Liver (tissue), 9 donors: ENCODE results near the gene LRRC27. TPM values are rescaled to one million over a fixed set of nuclear protein-coding genes. Genes with fewer than 3 reads are reported as not detected.

Experiments
- DNase-seq: peaks from one replicate; pipeline ENCODE4 v3.0.0-alpha.2; 2017; ENCODE audit warnings: low spot score
- H3K27ac ChIP-seq, 2 donors: one replicate each; pipeline ENCODE4 v1.7.0; 2013; ENCODE audit warnings: inconsistent platforms in 2 of 2, low read length in 2 of 2, control low read depth in 1 of 2, low read depth in 1 of 2, mild to moderate bottlenecking in 1 of 2
- H3K27me3 ChIP-seq, 4 donors: one replicate each; pipeline versions ENCODE4 v1.6.1 to v1.7.0; 2013; ENCODE audit warnings: low read length in 3 of 4, inconsistent platforms in 1 of 4, mild to moderate bottlenecking in 1 of 4, moderate library complexity in 1 of 4; ENCODE audit not compliant: control insufficient read depth in 4 of 4, insufficient read depth in 4 of 4
- H3K36me3 ChIP-seq, 4 donors: one replicate each; pipeline versions ENCODE4 v1.6.1 to v1.7.0; 2013; ENCODE audit warnings: low read length in 3 of 4, mild to moderate bottlenecking in 3 of 4, low read depth in 1 of 4, moderate library complexity in 1 of 4; ENCODE audit not compliant: control insufficient read depth in 4 of 4, insufficient read depth in 3 of 4
- H3K4me1 ChIP-seq, 4 donors: one replicate each; pipeline versions ENCODE4 v1.6.1 to v1.7.0; 2013; ENCODE audit warnings: low read length in 3 of 4, mild to moderate bottlenecking in 3 of 4, moderate library complexity in 1 of 4; ENCODE audit not compliant: control insufficient read depth in 4 of 4, insufficient read depth in 4 of 4
- H3K4me3 ChIP-seq, 3 donors: one replicate each; pipeline versions ENCODE4 v1.6.1 to v1.7.0; 2013; ENCODE audit warnings: low read length in 3 of 3, control low read depth in 1 of 3, low read depth in 1 of 3, mild to moderate bottlenecking in 1 of 3
- H3K9ac ChIP-seq, 2 donors: one replicate each; pipeline ENCODE4 v1.7.0; 2013; ENCODE audit warnings: low read length in 2 of 2, mild to moderate bottlenecking in 2 of 2, moderate library complexity in 2 of 2, control low read depth in 1 of 2, low read depth in 1 of 2
- H3K9me3 ChIP-seq, 4 donors: one replicate each; pipeline versions ENCODE4 v1.6.1 to v1.7.0; 2013; ENCODE audit warnings: low read length in 3 of 4; ENCODE audit not compliant: control insufficient read depth in 4 of 4
- ATF3 ChIP-seq: IDR thresholded peaks from 2 replicates; pipeline ENCODE4 v1.6.1; 2016; ENCODE audit warnings: antibody characterized with exemption
- EGR1 ChIP-seq, 2 donors: IDR thresholded peaks; 2 replicates each; pipeline ENCODE4 v1.6.1; 2016 to 2018; ENCODE audit warnings: antibody characterized with exemption in 2 of 2, low read depth in 2 of 2
- FOXA1 ChIP-seq: IDR thresholded peaks from 2 replicates; pipeline ENCODE4 v1.6.1; 2016; ENCODE audit warnings: antibody characterized with exemption
- FOXA2 ChIP-seq: IDR thresholded peaks from 2 replicates; pipeline ENCODE4 v1.6.1; 2016; ENCODE audit warnings: antibody characterized with exemption
- GABPA ChIP-seq, 2 donors: IDR thresholded peaks in 1 of 2; conservative IDR thresholded peaks in 1 of 2; 2 replicates each; pipeline ENCODE4 v1.6.1; 2016; ENCODE audit warnings: antibody characterized with exemption in 2 of 2, mild to moderate bottlenecking in 1 of 2, moderate library complexity in 1 of 2
- HNF4G ChIP-seq: IDR thresholded peaks from 2 replicates; pipeline ENCODE4 v1.6.1; 2016; ENCODE audit warnings: antibody characterized with exemption
- JUND ChIP-seq, 2 donors: IDR thresholded peaks; 2 replicates each; pipeline ENCODE4 v1.6.1; 2016; ENCODE audit warnings: antibody characterized with exemption in 2 of 2
- MAX ChIP-seq: IDR thresholded peaks from 2 replicates; pipeline ENCODE4 v1.6.1; 2016; ENCODE audit warnings: antibody characterized with exemption
- REST ChIP-seq: IDR thresholded peaks from 2 replicates; pipeline ENCODE4 v1.6.1; 2016; ENCODE audit warnings: antibody characterized with exemption, mild to moderate bottlenecking
- RXRA ChIP-seq, 2 donors: IDR thresholded peaks; 2 replicates each; pipeline ENCODE4 v1.6.1; 2017 to 2018; ENCODE audit warnings: antibody characterized with exemption in 2 of 2, mild to moderate bottlenecking in 1 of 2
- SP1 ChIP-seq: IDR thresholded peaks from 2 replicates; pipeline ENCODE4 v1.6.1; 2018; ENCODE audit warnings: antibody characterized with exemption, mild to moderate bottlenecking
- YY1 ChIP-seq: IDR thresholded peaks from 2 replicates; pipeline ENCODE4 v1.6.1; 2016; ENCODE audit warnings: antibody characterized with exemption, mild to moderate bottlenecking
- ZBTB33 ChIP-seq: IDR thresholded peaks from 2 replicates; pipeline ENCODE4 v1.6.1; 2016; ENCODE audit warnings: antibody characterized with exemption
- WGBS: extraction: QIAGEN DNeasy Blood & Tissue Kit; methylation state at CpG from one replicate; pipeline ENCODE4 v1.1.7; 2013; 5-methylcytosine and 5-hydroxymethylcytosine counted together
- polyA plus RNA-seq, 2 donors: library from polyadenylated mRNA; stranded (reverse) in 1 of 2; unstranded in 1 of 2; fragments of 200-250 nt in 1 of 2; fragments of >200 nt in 1 of 2; fragmentation: Nextera tagmentation in 1 of 2; extraction: Ambion mirVana in 1 of 2; gene quantifications; one replicate each; pipeline versions ENCODE4 v1.2.1 to v1.2.3, GENCODE V29; 2013 to 2015
- total RNA-seq, 2 donors: library from RNA; depleted of rRNA; stranded (reverse); fragments of >200 nt; gene quantifications; one replicate each; pipeline ENCODE4 v1.2.3, GENCODE V29; 2014
- donor health status: healthy.
- donor health status: healthy.
- donor health status: healthy.
- donor health status: healthy.
- donor health status: healthy.

Gene LRRC27
- total and polyA plus RNA-seq, 4 donors: 1.8 to 2.8 (median 2.6) TPM

GRCh38 chr10:132347211-132347930, 15.4 kb downstream of the LRRC27 start:
- Histone ChIP-seq H3K27me3 (no peaks in the 10 kb centered on the region), H3K27ac (no peak overlapping the region), H3K9ac (no peak overlapping the region), H3K4me3 (no peak overlapping the region), H3K36me3 (peaks cover 0 to 4% (median 2%) of the 10 kb centered on the region in 4 donors), H3K4me1 (peaks cover 0 to 9% (median 7%) of the 10 kb centered on the region in 4 donors), H3K9me3 (no peaks in the 10 kb centered on the region)
- TF ChIP-seq REST (no peak), HNF4G (no peak), RXRA (IDR thresholded peaks at IDR 0.05) (no peak), FOXA1 (no peak), FOXA2 (no peak), SP1 (no peak), ZBTB33 (no peak), JUND (IDR thresholded peaks at IDR 0.05) (no peak), GABPA (IDR thresholded peaks at IDR 0.05 in 1 of 2, conservative IDR thresholded peaks at IDR 0.05 in 1 of 2) (no peak), ATF3 (no peak), MAX (no peak)
- DNase-seq: no peak
- WGBS: 96% methylated on average over 23 of the region's 23 CpGs

- 91% methylated on average over 13 of the region's 13 CpGs for WGBS
- Histone ChIP-seq H3K36me3 (peaks cover 0 to 4% (median 2%) of the 10 kb centered on the region in 4 donors), H3K27ac (no peak overlapping the region), H3K9ac (no peak overlapping the region), H3K4me1 (peaks cover 0 to 9% (median 7%) of the 10 kb centered on the region in 4 donors), H3K4me3 (no peak overlapping the region), H3K27me3 (no peaks in the 10 kb centered on the region), H3K9me3 (no peaks in the 10 kb centered on the region)
- no peak for TF ChIP-seq GABPA (IDR thresholded peaks at IDR 0.05 in 1 of 2, conservative IDR thresholded peaks at IDR 0.05 in 1 of 2)
- TF ChIP-seq ZBTB33: no peak
- TF ChIP-seq YY1: no peak
- TF ChIP-seq JUND (IDR thresholded peaks at IDR 0.05): no peak
- TF ChIP-seq HNF4G: no peak
- TF ChIP-seq FOXA1: no peak
- no peak for TF ChIP-seq EGR1 (IDR thresholded peaks at IDR 0.05; ENCODE audit: low read depth in 2 of 2)
- no peak for TF ChIP-seq FOXA2
- DNase-seq: no peak
These were observed 15.9 kb downstream of the LRRC27 start for GRCh38 chr10:132347931-132348267.
